Measurements from ENCODE around the gene ANKMY2. TPM values are rescaled to one million over a fixed set of nuclear protein-coding genes. Genes with fewer than 3 reads are reported as not detected.

ANKMY2 gene
- total RNA-seq, 2 donors from 2014 or later, result 8.6 to 12.5 TPM

DNA sequence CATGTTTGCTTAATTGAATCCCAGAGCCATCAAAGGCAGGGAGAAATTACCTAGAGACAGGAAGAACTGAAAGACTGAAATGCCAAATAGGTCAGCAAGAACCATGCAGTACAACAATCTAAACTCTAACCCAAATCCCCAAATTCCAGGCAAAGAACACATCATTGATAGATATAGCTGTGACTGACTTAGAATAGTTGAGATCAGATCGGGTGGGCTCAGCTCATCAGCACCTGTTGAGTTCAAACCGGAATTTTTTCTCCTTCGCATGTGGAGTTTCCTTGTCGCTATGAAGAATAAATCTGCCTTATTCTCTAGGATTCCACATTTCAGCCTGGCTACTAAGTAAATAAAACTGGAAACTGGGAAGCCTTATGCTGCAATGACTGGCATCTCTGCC is 1.4 kb downstream of the ANKMY2 start:
- 10 to 18% methylated on average over 4 of the region's 4 CpGs for WGBS, 2 donors
- peak overlapping the region in 1 of 2 donors; percentile 60 for H3K4me3 ChIP-seq
- H3K27ac ChIP-seq, result peak overlapping the region; percentile 86 to 97 (median 93)
- H3K27me3 ChIP-seq, result no peaks in the 10 kb centered on the region
- no peaks in the 10 kb centered on the region for H3K9me3 ChIP-seq
- no peak for DNase-seq
- no peak for ATAC-seq
- intact Hi-C loops (cut with DNase I), result no loop called here
- H3K36me3 ChIP-seq (replicated peaks in 1 of 2; ENCODE audit: insufficient read depth in 1 of 2, low read depth in 2 of 2), result no peaks in the 10 kb centered on the region
- H3K4me1 ChIP-seq, result peaks cover 46% of the 10 kb centered on the region
- TF ChIP-seq POLR2A (IDR thresholded peaks at IDR 0.05) (no peak), CTCF (IDR thresholded peaks at IDR 0.05) (no peak)

DNA sequence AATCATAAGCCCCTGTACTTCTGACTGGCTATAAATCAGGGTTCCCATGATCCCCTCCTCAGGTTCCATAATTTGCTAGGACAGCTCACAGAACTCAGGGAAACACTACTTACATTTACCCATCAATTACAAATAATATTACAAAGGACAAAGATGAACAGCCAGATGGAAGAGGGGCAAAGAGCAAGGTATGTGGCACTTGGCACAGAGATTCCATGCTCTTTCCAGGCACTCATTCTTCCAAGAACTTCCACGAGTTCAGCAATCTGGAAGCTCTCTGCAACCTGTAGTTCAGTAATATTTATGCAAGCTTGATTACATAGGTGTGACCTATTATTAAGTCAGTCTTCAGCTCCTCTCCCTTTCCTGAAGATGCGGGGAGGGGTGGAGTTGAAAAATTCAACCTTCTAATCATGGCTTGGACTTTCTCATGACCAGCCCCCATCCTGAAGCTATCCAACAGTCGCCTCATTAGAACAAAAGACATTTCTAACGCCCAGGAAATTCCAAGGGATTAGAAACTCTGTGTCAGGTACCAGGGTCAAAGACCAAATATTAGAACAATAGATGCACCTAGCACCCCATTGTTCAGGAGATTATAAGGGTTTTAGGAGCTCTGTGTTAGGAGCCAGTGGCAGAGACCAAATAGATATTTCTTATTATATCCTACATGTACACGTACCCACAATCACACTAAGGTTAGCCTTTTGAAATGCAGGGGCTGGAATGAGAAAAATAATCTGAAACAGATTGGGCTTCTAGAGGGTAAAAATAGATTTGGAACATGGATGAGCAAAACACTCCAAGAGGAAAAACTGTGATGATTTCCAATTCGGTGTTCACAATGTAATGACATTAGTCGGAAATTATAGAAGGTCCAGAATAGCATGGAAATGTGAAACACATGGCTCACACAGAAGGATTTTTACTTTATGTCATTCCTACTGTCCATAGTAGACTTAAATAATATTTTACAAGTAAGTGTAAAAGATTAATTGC is 7.0 kb downstream of the ANKMY2 start:
- H3K27ac ChIP-seq, result no peak overlapping the region
- WGBS, 2 donors, result 81% methylated on average over 7 of the region's 7 CpGs
- no peak overlapping the region for H3K4me3 ChIP-seq
- ATAC-seq, result no peak
- TF ChIP-seq POLR2A (IDR thresholded peaks at IDR 0.05) (no peak), CTCF (IDR thresholded peaks at IDR 0.05) (no peak)
- no peaks in the 10 kb centered on the region for H3K36me3 ChIP-seq (replicated peaks in 1 of 2; ENCODE audit: insufficient read depth in 1 of 2, low read depth in 2 of 2)
- no peaks in the 10 kb centered on the region for H3K27me3 ChIP-seq
- intact Hi-C loops (cut with DNase I), result no loop called here
- DNase-seq, result no peak
- H3K4me1 ChIP-seq, result peaks cover 21% of the 10 kb centered on the region
- H3K9me3 ChIP-seq, result no peaks in the 10 kb centered on the region

- H3K9me3 ChIP-seq, result no peaks in the 10 kb centered on the region
- no peak for DNase-seq
- peaks cover 9% of the 10 kb centered on the region for H3K4me1 ChIP-seq
- H3K27me3 ChIP-seq, result no peaks in the 10 kb centered on the region
- 62 to 68% methylated on average over 5 of the region's 5 CpGs for WGBS, 2 donors
- intact Hi-C loops (cut with DNase I), result no loop called here
- TF ChIP-seq CTCF (IDR thresholded peaks at IDR 0.05) (no peak), POLR2A (IDR thresholded peaks at IDR 0.05) (no peak)
- no peak overlapping the region for H3K27ac ChIP-seq
- H3K36me3 ChIP-seq (replicated peaks in 1 of 2; ENCODE audit: insufficient read depth in 1 of 2, low read depth in 2 of 2), result no peaks in the 10 kb centered on the region
- no peak overlapping the region for H3K4me3 ChIP-seq
- ATAC-seq, result no peak
Measured at GRCh38 chr7:16637379-16637778, 8.2 kb downstream of the ANKMY2 start.

DNA sequence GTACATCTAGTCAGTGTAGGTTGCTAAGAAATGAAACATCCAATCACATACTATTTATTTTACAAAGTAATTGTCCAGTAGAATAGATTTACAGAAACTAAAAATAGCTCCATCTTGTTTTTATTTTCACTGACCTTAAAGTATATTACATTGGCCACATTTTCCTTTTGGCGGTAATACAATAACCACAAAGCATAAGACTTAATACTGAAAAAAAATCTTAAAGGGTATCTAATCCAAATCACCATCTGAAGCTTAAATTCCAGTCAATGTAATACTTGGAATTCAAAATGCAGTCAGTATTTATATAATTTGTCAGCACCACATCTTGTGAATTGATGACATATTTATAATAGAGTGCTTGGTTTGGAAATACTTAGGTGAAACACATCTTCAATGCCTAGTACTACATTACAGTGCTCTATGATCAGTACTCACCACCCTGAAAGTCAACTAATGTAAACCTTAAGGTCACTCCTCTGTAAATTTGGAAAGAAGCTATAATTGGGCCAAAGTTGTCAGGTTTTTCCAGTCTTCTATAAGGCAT is 8.9 kb downstream of the ANKMY2 start:
- 73 to 90% methylated on average over 1 of the region's 1 CpG for WGBS, 2 donors
- ATAC-seq, result no peak
- H3K9me3 ChIP-seq, result no peaks in the 10 kb centered on the region
- TF ChIP-seq POLR2A (IDR thresholded peaks at IDR 0.05) (no peak), CTCF (IDR thresholded peaks at IDR 0.05) (no peak)
- no peaks in the 10 kb centered on the region for H3K36me3 ChIP-seq (replicated peaks in 1 of 2; ENCODE audit: insufficient read depth in 1 of 2, low read depth in 2 of 2)
- no peak for DNase-seq
- no peak overlapping the region for H3K27ac ChIP-seq
- H3K4me3 ChIP-seq, result no peak overlapping the region
- intact Hi-C loops (cut with DNase I), result no loop called here
- H3K27me3 ChIP-seq, result no peaks in the 10 kb centered on the region
- H3K4me1 ChIP-seq, result peaks cover 4% of the 10 kb centered on the region
